ENCODE data around the gene AGAP1.

DNA sequence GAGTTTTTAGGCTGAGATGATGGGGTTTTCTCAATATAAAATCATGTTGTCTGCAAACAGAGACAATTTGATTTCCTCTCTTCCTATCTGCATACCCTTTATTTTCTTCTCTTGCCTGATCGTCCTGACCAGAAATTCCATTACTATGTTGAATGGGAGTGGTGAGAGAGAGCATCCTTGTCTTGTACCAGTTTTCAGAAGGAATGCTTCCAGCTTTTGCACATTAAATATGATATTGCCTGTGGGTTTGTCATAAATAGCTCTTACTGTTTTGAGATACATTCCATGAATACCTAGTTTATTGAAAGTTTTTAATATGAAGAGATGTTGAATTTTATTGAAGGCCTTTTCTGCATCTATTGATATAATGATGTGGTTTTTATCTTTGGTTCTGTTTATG lies 492.5 kb downstream of the AGAP1 start:
- TF ChIP-seq POLR2A (IDR thresholded peaks at IDR 0.05): no peak
- TF ChIP-seq CTCF (IDR thresholded peaks at IDR 0.05): no peak

All from right lobe of liver (tissue), 4 donors.